ENCODE measurements around the gene MASP2.

- TF ChIP-seq, protein P1, sequence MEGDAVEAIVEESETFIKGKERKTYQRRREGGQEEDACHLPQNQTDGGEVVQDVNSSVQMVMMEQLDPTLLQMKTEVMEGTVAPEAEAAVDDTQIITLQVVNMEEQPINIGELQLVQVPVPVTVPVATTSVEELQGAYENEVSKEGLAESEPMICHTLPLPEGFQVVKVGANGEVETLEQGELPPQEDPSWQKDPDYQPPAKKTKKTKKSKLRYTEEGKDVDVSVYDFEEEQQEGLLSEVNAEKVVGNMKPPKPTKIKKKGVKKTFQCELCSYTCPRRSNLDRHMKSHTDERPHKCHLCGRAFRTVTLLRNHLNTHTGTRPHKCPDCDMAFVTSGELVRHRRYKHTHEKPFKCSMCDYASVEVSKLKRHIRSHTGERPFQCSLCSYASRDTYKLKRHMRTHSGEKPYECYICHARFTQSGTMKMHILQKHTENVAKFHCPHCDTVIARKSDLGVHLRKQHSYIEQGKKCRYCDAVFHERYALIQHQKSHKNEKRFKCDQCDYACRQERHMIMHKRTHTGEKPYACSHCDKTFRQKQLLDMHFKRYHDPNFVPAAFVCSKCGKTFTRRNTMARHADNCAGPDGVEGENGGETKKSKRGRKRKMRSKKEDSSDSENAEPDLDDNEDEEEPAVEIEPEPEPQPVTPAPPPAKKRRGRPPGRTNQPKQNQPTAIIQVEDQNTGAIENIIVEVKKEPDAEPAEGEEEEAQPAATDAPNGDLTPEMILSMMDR (IDR thresholded peaks at IDR 0.05 in 2 of 3, conservative IDR thresholded peaks at IDR 0.05 in 1 of 3; ENCODE audit: borderline replicate concordance in 1 of 3, insufficient read depth in 1 of 3, low read depth in 2 of 3, low read length in 2 of 3), result no peak
- TF ChIP-seq EZH2 (IDR thresholded peaks at IDR 0.05) (no peak), SP1 (IDR thresholded peaks at IDR 0.05; ENCODE audit: low read depth) (no peak)
These were observed 59.1 kb downstream of the MASP2 start for GRCh38 chr1:10987840-10988417.
